HepG2 (cell line): ENCODE data around the gene MX2. TPM values are rescaled to one million over a fixed set of nuclear protein-coding genes. Genes with fewer than 3 reads are reported as not detected.

Source experiments
- ATAC-seq: fragments of 200-7000 bp; cut with Tn5 transposase; 3 replicates; pipeline ENCODE4 v1.9.1; 2020; ENCODE audit warnings: mild to moderate bottlenecking, moderate library complexity
- BruUV-seq: library from RNA; stranded (reverse); fragments of 400-500 nt; replicated peaks from 2 replicates; lab custom pipeline; 2021; lab: Mats Ljungman, UMichigan
- CTCF ChIA-PET: fragments of 300-600 bp; formaldehyde crosslinking; extraction: SDS; loops from one replicate; lab custom pipeline; 2021; ENCODE audit warnings: low total read pairs, inconsistent platforms, low intra/inter-chr PET ratio; lab: Yijun Ruan, JAX
- POLR2A ChIA-PET: fragments of 350-600 bp; sonication (Branson Sonifier 250); formaldehyde crosslinking; loops from one replicate; lab custom pipeline; 2020; ENCODE audit warnings: antibody characterized with exemption, inconsistent platforms; lab: Yijun Ruan, JAX
- DNase-seq: peaks from one replicate; pipeline ENCODE4 v3.0.0-alpha.2; 2015; ENCODE audit warnings: low spot score
- FAIRE-seq: peaks from 3 replicates; lab custom pipeline; 2011; peaks lifted over from hg19 to GRCh38; lab: Jason Lieb, UNC
- H2AFZ ChIP-seq: one replicate; pipeline ENCODE4 v1.6.1; 2011; ENCODE audit warnings: low read length, inconsistent platforms
- H3K27ac ChIP-seq: fragments of 300-600 bp; 3 replicates; pipeline ENCODE4 v1.8.0; 2011; ENCODE audit warnings: mixed run types, mild to moderate bottlenecking, mixed read lengths, low read length, inconsistent platforms; ENCODE audit not compliant: insufficient read depth; ENCODE audit errors: extremely low read length
- H3K27me3 ChIP-seq, 2 experiments: fragments of 200-600 bp in 1 of 2; 2 replicates in 1 of 2; 3 replicates in 1 of 2; pipeline versions ENCODE4 v1.6.0 to v1.8.0; 2011; ENCODE audit warnings: low read length in 2 of 2, mild to moderate bottlenecking in 2 of 2, moderate library complexity in 2 of 2, inconsistent platforms in 1 of 2; ENCODE audit not compliant: insufficient read depth in 2 of 2, control insufficient read depth in 1 of 2
- H3K36me3 ChIP-seq, 2 experiments: fragments of 200-600 bp in 1 of 2; replicated peaks in 1 of 2; 2 replicates in 1 of 2; 3 replicates in 1 of 2; pipeline versions ENCODE4 v1.5.1 to v1.8.0; 2011; ENCODE audit warnings: low read length in 2 of 2, inconsistent platforms in 1 of 2; ENCODE audit not compliant: insufficient read depth in 2 of 2, control insufficient read depth in 1 of 2
- H3K4me1 ChIP-seq: 2 replicates; pipeline ENCODE4 v1.5.1; 2012; ENCODE audit warnings: low read length, inconsistent platforms; ENCODE audit not compliant: insufficient read depth
- H3K4me2 ChIP-seq: 2 replicates; pipeline ENCODE4 v1.6.0; 2011; ENCODE audit warnings: low read depth, low read length, inconsistent platforms
- H3K4me3 ChIP-seq, 3 experiments: fragments of 200-600 bp in 1 of 3; sonication (generic), shearing (Covaris generic) in 1 of 3; replicated peaks in 1 of 3; 2 replicates each; pipeline ENCODE4 v1.5.1; 2011 to 2016; ENCODE audit warnings: low read length in 3 of 3, inconsistent platforms in 2 of 3, low read depth in 2 of 3, mild to moderate bottlenecking in 2 of 3, control low read depth in 1 of 3, mixed read lengths in 1 of 3; ENCODE audit not compliant: insufficient read depth in 1 of 3
- H3K79me2 ChIP-seq: one replicate; pipeline ENCODE4 v1.6.1; 2011; ENCODE audit warnings: low read length, inconsistent platforms; ENCODE audit not compliant: insufficient read depth
- H3K9ac ChIP-seq: 2 replicates; pipeline ENCODE4 v1.6.0; 2011; ENCODE audit warnings: mild to moderate bottlenecking, low read depth, low read length, inconsistent platforms; ENCODE audit not compliant: insufficient read depth
- H3K9me3 ChIP-seq: 2 replicates; pipeline ENCODE4 v1.5.1; 2012; ENCODE audit warnings: mild to moderate bottlenecking, low read length
- H4K20me1 ChIP-seq: 2 replicates; pipeline ENCODE4 v1.6.0; 2011; ENCODE audit warnings: inconsistent platforms, mild to moderate bottlenecking, low read length, moderate library complexity; ENCODE audit not compliant: insufficient read depth
- HNRNPLL ChIP-seq: fragments of 200-400 bp; formaldehyde crosslinking; IDR thresholded peaks from 2 replicates; pipeline ENCODE4 v1.6.1; 2017; ENCODE audit warnings: mild to moderate bottlenecking, low read depth, low read length; ENCODE audit not compliant: poor library complexity, severe bottlenecking
- KDM5A ChIP-seq: fragments of 200-600 bp; sonication (generic); IDR thresholded peaks from 2 replicates; pipeline ENCODE4 v1.7.0; 2018; ENCODE audit warnings: antibody characterized with exemption, mild to moderate bottlenecking, low read length, borderline replicate concordance
- NFYB ChIP-seq: sonication (generic); formaldehyde crosslinking; IDR thresholded peaks from 2 replicates; pipeline ENCODE4 v1.4.0; 2020; ENCODE audit warnings: missing genetic modification reagents
- SMARCC2 ChIP-seq: fragments of 450-650 bp; IDR thresholded peaks from 2 replicates; pipeline ENCODE4 v1.6.1; 2017; ENCODE audit warnings: antibody characterized with exemption, mild to moderate bottlenecking
- ZFP36 ChIP-seq: fragments of 150-350 bp; IDR thresholded peaks from 2 replicates; pipeline ENCODE4 v1.6.1; 2018; ENCODE audit warnings: borderline replicate concordance, low read length, low read depth; ENCODE audit not compliant: partially characterized antibody
- ZNF44 ChIP-seq: sonication (generic); formaldehyde crosslinking; IDR thresholded peaks from 2 replicates; pipeline ENCODE4 v1.5.1; 2020; ENCODE audit warnings: mild to moderate bottlenecking, missing genetic modification reagents
- ZNF468 ChIP-seq: sonication (generic); formaldehyde crosslinking; IDR thresholded peaks from 2 replicates; pipeline ENCODE4 v1.8.0; 2022; ENCODE audit warnings: mild to moderate bottlenecking, moderate library complexity, missing genetic modification reagents
- WGBS: methylation state at CpG from one replicate; pipeline ENCODE4 v1.1.6; 2017; ENCODE audit warnings: low lambda C conversion rate; 5-methylcytosine and 5-hydroxymethylcytosine counted together
- in situ Hi-C: cut with HindIII; loops from 2 replicates; pipeline ENCODE4 v1.10.0; 2017; ENCODE audit warnings: low pct_unique_long_range_greater_than_20kb; ENCODE audit not compliant: extremely low pct_ligation_motif_present
- intact Hi-C: fragments of 100-400 bp; cut with micrococcal nuclease; formaldehyde crosslinking; loops from one replicate; pipeline ENCODE4 v1.10.0; 2022; ENCODE audit not compliant: unreplicated experiment
- polyA plus RNA-seq, 8 experiments: library from polyadenylated mRNA; depleted of rRNA in 3 of 8; stranded (reverse) in 7 of 8; unstranded in 1 of 8; fragments of >200 nt; fragmentation: Illumina TruSeq in 4 of 8; extraction: Trizol in 4 of 8; gene quantifications; 2 replicates each; pipeline versions ENCODE4 v1.2.1 to v1.2.3, GENCODE V29; 2011 to 2016; ENCODE audit warnings: low read depth in 4 of 8, missing spikeins in 1 of 8, mixed read lengths in 1 of 8; ENCODE audit not compliant: insufficient read depth in 1 of 8
- total RNA-seq, 5 experiments: library from RNA; depleted of rRNA; stranded (reverse); fragments of >200 nt; fragmentation: Illumina TruSeq; extraction: Trizol; gene quantifications; 2 replicates each; pipeline ENCODE4 v1.2.3, GENCODE V29; 2016; ENCODE audit warnings: low read depth in 1 of 5
- TF ChIP-seq, protein P1 (sequence below): IDR thresholded peaks from 2 replicates; pipeline ENCODE4 v1.6.1; 2016; ENCODE audit warnings: low read depth, missing genetic modification reagents, missing compliant biosample characterization
- TF ChIP-seq, protein P2 (sequence below): sonication (generic); formaldehyde crosslinking; IDR thresholded peaks from 2 replicates; pipeline ENCODE4 v1.5.0; 2020; ENCODE audit warnings: missing genetic modification reagents, mild to moderate bottlenecking, borderline replicate concordance
- TF ChIP-seq, protein P3 (sequence below): sonication (generic); formaldehyde crosslinking; IDR thresholded peaks from 2 replicates; pipeline ENCODE4 v1.5.1; 2020; ENCODE audit warnings: mild to moderate bottlenecking, missing genetic modification reagents, borderline replicate concordance

Gene MX2
- total and polyA plus RNA-seq, 2 of the 13 experiments (the other 11 are each of a cell fraction or from before 2014, with no cell fraction given) = 24.0 to 35.7 TPM

DNA sequence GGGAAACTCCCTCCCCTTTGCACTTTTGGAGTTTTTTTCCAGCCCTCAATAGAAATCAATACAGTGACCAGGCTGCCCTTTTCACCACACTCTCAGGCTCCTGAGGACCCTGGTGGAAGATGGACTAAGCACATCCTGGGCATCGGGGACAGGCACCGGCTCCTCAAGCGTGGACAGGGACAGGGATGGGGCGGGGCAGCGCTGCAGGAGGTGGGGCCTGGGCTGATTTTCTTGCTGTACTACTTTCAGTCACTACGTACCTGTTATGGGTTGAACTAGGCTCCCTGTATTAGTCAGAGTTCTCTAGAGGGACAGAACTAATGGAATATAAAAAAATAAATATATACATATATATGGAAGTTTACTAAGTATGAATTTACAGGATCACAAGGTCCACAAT, 2.5 kb downstream of the MX2 start:
- intact Hi-C loops = no loop called here
- in situ Hi-C loops = loop anchor here (5.0 kb wide), 1 partner anchor 77 kb away; no protein-coding TSS in a partner anchor
- TF ChIP-seq, protein P1, sequence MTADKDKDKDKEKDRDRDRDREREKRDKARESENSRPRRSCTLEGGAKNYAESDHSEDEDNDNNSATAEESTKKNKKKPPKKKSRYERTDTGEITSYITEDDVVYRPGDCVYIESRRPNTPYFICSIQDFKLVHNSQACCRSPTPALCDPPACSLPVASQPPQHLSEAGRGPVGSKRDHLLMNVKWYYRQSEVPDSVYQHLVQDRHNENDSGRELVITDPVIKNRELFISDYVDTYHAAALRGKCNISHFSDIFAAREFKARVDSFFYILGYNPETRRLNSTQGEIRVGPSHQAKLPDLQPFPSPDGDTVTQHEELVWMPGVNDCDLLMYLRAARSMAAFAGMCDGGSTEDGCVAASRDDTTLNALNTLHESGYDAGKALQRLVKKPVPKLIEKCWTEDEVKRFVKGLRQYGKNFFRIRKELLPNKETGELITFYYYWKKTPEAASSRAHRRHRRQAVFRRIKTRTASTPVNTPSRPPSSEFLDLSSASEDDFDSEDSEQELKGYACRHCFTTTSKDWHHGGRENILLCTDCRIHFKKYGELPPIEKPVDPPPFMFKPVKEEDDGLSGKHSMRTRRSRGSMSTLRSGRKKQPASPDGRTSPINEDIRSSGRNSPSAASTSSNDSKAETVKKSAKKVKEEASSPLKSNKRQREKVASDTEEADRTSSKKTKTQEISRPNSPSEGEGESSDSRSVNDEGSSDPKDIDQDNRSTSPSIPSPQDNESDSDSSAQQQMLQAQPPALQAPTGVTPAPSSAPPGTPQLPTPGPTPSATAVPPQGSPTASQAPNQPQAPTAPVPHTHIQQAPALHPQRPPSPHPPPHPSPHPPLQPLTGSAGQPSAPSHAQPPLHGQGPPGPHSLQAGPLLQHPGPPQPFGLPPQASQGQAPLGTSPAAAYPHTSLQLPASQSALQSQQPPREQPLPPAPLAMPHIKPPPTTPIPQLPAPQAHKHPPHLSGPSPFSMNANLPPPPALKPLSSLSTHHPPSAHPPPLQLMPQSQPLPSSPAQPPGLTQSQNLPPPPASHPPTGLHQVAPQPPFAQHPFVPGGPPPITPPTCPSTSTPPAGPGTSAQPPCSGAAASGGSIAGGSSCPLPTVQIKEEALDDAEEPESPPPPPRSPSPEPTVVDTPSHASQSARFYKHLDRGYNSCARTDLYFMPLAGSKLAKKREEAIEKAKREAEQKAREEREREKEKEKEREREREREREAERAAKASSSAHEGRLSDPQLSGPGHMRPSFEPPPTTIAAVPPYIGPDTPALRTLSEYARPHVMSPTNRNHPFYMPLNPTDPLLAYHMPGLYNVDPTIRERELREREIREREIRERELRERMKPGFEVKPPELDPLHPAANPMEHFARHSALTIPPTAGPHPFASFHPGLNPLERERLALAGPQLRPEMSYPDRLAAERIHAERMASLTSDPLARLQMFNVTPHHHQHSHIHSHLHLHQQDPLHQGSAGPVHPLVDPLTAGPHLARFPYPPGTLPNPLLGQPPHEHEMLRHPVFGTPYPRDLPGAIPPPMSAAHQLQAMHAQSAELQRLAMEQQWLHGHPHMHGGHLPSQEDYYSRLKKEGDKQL (CRISPR knock-in tag) = no peak
- TF ChIP-seq, protein P2, sequence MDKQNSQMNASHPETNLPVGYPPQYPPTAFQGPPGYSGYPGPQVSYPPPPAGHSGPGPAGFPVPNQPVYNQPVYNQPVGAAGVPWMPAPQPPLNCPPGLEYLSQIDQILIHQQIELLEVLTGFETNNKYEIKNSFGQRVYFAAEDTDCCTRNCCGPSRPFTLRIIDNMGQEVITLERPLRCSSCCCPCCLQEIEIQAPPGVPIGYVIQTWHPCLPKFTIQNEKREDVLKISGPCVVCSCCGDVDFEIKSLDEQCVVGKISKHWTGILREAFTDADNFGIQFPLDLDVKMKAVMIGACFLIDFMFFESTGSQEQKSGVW = no peak
- TF ChIP-seq, protein P3, sequence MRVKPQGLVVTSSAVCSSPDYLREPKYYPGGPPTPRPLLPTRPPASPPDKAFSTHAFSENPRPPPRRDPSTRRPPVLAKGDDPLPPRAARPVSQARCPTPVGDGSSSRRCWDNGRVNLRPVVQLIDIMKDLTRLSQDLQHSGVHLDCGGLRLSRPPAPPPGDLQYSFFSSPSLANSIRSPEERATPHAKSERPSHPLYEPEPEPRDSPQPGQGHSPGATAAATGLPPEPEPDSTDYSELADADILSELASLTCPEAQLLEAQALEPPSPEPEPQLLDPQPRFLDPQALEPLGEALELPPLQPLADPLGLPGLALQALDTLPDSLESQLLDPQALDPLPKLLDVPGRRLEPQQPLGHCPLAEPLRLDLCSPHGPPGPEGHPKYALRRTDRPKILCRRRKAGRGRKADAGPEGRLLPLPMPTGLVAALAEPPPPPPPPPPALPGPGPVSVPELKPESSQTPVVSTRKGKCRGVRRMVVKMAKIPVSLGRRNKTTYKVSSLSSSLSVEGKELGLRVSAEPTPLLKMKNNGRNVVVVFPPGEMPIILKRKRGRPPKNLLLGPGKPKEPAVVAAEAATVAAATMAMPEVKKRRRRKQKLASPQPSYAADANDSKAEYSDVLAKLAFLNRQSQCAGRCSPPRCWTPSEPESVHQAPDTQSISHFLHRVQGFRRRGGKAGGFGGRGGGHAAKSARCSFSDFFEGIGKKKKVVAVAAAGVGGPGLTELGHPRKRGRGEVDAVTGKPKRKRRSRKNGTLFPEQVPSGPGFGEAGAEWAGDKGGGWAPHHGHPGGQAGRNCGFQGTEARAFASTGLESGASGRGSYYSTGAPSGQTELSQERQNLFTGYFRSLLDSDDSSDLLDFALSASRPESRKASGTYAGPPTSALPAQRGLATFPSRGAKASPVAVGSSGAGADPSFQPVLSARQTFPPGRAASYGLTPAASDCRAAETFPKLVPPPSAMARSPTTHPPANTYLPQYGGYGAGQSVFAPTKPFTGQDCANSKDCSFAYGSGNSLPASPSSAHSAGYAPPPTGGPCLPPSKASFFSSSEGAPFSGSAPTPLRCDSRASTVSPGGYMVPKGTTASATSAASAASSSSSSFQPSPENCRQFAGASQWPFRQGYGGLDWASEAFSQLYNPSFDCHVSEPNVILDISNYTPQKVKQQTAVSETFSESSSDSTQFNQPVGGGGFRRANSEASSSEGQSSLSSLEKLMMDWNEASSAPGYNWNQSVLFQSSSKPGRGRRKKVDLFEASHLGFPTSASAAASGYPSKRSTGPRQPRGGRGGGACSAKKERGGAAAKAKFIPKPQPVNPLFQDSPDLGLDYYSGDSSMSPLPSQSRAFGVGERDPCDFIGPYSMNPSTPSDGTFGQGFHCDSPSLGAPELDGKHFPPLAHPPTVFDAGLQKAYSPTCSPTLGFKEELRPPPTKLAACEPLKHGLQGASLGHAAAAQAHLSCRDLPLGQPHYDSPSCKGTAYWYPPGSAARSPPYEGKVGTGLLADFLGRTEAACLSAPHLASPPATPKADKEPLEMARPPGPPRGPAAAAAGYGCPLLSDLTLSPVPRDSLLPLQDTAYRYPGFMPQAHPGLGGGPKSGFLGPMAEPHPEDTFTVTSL (CRISPR knock-in tag) = no peak
- TF ChIP-seq HNRNPLL (no peak), ZNF44 (CRISPR knock-in tag) (no peak), SMARCC2 (no peak), KDM5A (no peak), ZFP36 (no peak), NFYB (no peak), ZNF468 (no peak)

More for the DNA sequence above, 2.5 kb downstream of the MX2 start:
- POLR2A ChIA-PET = no interaction called here
- Histone ChIP-seq H3K36me3 (no peaks in the 10 kb centered on the region), H3K4me1 (peaks cover 86% of the 10 kb centered on the region), H3K9me3 (no peaks in the 10 kb centered on the region), H3K9ac (no peak overlapping the region), H2AFZ (no peak overlapping the region), H3K4me3 (no peak overlapping the region), H3K4me2 (no peak overlapping the region), H3K27ac (no peak overlapping the region), H4K20me1 (no peaks in the 10 kb centered on the region), H3K79me2 (no peaks in the 10 kb centered on the region), H3K27me3 (no peaks in the 10 kb centered on the region)
- FAIRE-seq (no peak), ATAC-seq (no peak), DNase-seq (no peak)
- CTCF ChIA-PET = no interaction called here
- 66% methylated on average over 6 of the region's 6 CpGs for WGBS
- BruUV-seq = no TSS peak
